HG03196 (cell line): ENCODE results near the gene JSRP1.

Experiments
- ATAC-seq: cut with Tn5 transposase; IDR thresholded peaks from one replicate; pipeline ENCODE4 v1.9.1; 2021; ENCODE audit not compliant: unreplicated experiment

JSRP1 gene

GRCh38 chr19:2233601-2234280 lies 22.5 kb downstream of the JSRP1 start:
- no peak for ATAC-seq

GRCh38 chr19:2232286-2233151 lies 23.7 kb downstream of the JSRP1 start:
- ATAC-seq = no peak

DNA sequence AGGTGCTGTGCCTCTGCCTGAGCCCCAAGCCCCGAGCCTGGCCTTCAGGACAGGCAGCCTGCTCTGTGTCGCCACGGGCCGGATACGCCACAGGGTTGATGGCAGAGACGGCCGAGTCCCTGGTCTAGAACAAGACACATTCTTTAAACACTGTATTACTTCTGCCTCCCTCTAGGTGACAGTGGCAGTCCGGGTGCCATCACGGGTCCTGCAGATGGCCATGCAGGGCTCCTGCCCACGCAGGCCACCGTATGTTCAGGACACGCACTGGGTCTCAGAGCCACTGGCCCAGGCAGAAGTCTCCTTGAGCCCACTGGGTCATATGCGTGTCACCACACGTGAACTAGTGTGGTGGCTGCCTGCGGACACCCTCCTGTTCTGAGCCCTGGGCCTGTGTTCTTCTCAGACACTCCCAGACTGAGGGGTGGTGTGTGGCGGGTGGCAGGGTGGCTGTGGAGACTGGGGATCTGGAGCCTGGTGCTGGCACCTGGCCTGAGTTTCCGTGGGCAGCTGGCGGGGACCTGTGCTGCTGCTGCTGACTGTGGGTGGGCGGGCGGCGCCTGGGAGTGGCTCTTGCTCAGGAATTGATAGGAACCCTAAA lies 24.5 kb downstream of the JSRP1 start:
- ATAC-seq = no peak

GRCh38 chr19:2230807-2231533 lies 25.2 kb downstream of the JSRP1 start:
- no peak for ATAC-seq

DNA sequence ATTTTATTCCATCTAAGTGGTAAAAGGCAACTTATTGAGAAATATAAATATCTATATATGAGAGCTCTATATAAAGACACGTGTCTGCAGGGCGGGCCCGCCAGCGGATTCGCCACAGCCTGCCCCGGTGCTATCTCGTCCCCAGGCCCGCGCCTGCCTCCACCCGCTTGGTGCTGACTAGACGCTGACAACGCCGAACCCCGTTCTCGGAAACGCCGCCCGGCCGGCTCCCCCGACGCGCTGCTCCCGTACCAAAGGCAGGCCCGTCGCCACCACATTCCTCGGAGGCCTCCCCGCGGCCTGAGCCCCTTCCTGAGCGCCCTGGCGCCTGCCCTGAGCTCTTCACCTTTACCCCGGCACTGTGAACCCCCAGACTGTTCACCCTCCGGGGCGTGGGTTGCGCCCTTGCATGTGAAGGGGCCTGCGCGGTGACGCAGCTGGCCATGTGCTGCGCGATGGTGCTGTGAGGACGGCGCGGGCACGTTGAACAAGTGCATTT lies 26.1 kb downstream of the JSRP1 start:
- no peak for ATAC-seq

GRCh38 chr19:2229103-2230032 lies 26.8 kb downstream of the JSRP1 start:
- no peak for ATAC-seq

DNA sequence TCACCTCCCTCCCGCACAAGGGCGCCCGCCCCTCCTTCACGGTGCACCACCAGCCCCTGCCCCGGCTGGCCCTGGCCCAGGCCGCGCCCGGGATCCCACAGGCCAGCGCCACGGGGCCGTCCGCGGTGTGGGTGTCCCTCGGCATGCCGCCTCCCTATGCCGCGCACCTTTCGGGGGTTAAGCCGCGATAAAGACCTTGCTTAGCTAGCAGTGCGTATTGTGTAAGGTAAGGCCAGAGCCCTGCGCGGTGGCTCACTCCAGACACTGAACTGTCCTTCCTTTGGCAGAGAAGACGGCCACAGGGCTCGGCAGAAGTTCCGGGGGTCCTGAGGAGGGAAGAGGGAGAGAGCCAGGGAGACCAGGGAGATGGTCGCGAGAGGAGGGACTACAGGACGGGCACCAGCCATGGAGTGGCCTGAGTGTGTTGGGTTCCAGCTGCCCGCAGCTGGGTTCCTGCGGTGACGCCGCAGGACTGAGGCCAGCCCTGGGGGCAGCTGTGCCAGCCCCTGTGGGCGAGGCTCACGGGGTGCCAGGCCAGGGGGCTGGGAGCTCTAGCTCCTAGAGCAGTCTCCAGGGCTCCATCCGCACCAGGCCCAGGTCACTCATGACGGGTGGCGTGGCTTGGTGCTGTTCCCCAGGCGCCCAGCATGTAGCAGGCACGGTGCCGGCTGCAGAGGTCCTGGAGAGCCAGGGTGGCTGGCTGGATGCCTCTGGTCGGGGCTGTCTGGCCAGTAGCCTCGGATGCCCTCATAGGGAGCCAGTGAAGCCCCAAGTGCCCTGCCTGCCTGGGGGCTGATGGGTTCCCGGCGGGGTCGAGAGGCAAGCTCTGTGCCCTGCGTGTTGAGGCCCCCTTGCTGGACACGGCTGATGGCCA lies 27.8 kb downstream of the JSRP1 start:
- ATAC-seq = no peak

- ATAC-seq = no peak
Measured at GRCh38 chr19:2227415-2228156, 28.6 kb downstream of the JSRP1 start.

GRCh38 chr19:2226840-2227360 lies 29.3 kb downstream of the JSRP1 start:
- no peak for ATAC-seq

DNA sequence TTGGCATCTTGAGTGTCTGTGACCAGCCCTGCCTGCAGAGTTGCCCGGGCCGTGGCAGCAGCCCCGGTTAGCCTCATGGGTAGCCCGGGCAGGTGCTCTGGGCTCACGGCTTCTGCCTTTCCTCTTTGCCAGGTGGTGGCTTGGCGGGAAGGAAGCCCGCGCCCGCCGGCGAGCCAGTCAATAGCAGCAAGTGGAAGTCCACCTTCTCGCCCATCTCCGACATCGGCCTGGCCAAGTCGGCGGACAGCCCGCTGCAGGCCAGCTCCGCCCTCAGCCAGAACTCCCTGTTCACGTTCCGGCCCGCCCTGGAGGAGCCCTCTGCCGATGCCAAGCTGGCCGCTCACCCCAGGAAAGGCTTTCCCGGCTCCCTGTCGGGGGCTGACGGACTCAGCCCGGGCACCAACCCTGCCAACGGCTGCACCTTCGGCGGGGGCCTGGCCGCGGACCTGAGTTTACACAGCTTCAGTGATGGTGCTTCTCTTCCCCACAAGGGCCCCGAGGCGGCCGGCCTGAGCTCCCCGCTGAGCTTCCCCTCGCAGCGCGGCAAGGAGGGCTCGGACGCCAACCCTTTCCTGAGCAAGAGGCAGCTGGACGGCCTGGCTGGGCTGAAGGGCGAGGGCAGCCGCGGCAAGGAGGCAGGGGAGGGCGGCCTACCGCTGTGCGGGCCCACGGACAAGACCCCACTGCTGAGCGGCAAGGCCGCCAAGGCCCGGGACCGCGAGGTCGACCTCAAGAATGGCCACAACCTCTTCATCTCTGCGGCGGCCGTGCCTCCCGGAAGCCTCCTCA lies 30.0 kb downstream of the JSRP1 start:
- ATAC-seq = no peak

GRCh38 chr19:2225415-2226050 lies 30.7 kb downstream of the JSRP1 start:
- no peak for ATAC-seq

DNA sequence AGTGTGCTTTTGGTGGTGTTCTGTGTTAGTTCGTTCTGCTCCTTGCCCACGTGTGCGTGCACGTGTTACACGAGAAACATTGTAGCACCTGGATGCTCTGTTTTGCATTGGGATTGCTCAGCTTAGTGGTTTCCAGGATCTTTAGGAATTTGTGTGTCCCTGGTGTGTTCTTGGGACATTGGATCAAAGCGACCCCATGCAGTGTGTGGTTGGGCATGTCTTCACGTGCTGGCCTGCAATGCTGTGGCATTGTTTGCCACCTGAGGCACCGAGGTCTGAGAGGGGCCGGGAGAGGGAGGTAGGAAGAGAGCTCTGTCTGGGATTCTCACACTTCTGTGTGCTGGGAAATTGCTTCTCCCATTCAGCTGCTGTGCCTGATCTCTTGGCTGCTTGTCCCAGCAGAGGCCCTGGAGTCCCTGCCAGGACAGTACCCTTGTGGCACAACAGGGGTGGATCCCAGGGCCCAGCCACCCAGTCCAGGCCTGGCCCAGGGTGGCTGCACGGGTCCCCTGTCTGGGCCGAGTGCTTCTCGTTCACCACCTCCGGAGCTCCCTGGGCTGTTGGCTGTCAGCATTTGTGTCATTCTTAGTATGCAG lies 31.4 kb downstream of the JSRP1 start:
- ATAC-seq = no peak

DNA sequence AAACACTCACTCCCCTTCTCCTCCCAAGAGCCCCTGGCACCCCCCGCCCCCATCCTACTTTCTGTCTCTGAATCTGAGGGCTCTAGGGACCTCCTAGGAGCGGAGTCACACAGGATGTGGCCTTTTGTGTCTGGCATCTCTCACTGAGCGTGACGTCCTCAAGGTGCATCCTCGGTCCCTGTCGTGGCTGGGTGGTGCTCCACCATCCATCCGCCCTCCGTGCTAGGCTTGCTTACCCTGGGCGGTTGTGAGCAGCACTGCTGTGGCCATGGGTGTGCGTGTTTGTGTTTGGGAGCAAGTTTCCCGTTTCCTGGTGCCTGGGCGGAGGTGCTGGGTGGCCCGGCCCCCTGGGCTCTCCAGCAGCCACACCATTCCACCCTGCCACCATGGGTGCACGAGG lies 32.3 kb downstream of the JSRP1 start:
- peak; percentile 47 for ATAC-seq

DNA sequence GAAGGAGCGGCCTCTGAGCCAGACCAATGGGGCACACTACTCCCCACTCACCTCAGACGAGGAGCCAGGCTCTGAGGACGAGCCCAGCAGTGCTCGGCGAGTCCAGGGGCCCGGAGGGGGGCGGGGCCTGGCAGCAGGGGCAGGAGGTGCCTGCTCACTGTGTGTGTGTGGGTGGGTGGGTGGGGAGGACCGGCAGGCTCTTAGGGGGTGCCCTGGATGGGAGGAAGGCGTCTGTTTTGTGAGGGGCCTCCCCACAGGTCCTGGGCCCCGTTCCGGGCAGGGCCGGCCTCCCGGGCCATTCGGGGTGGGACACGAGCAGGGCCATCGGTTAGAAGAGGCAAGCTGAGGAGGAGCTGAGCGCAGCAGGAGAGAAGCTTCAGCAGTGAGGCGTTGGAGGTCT lies 32.8 kb downstream of the JSRP1 start:
- ATAC-seq = no peak

DNA sequence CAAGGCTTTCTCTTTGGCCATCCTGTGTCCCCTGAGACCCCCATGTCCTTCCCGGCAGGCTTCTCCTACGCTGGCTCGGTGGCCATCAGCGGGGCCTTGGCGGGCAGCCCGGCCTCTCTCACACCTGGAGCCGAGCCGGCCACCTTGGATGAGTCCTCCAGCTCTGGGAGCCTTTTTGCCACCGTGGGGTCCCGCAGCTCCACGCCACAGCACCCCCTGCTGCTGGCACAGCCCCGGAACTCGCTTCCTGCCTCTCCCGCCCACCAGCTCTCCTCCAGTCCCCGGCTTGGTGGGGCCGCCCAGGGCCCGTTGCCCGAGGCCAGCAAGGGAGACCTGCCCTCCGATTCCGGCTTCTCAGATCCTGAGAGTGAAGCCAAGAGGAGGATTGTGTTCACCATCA lies 34.3 kb downstream of the JSRP1 start:
- no peak for ATAC-seq

- ATAC-seq = no peak
Measured at GRCh38 chr19:2221250-2221831, 34.9 kb downstream of the JSRP1 start.
